ENCODE data around the gene CEP97. TPM values are rescaled to one million over a fixed set of nuclear protein-coding genes. Genes with fewer than 3 reads are reported as not detected.
A peak's percentile ranks its signal among the peaks of the same experiment; 100 is the strongest.

CEP97 gene
- total and polyA plus RNA-seq, 7 donors: 1.6 to 12.5 (median 6.3) TPM

DNA sequence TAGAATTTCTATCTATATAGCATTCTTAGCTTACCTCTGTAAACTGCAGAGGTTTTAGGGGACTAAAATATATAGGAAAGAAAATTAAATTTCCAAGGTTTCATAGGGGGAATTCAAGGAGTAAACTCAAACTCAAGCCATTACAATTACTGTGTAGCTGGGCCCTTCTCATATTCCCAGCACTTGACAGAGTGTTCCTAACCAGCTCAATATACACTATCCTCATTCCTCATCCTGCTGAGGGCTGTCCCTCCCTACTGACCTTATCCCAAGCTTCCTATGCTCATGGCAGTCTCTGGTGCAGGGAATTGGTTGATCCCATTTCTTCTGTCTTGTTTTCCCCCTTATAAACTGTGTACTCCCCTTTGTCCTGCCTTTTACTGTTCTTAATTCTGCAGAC lies 88.5 kb downstream of the CEP97 start:
- Histone ChIP-seq H3K27me3 (ENCODE audit: insufficient read depth in 3 of 3, low read length in 2 of 3) (no peaks in the 10 kb centered on the region), H3K27ac (no peak overlapping the region), H3K4me1 (peaks cover 16% of the 10 kb centered on the region), H3K4me3 (no peak overlapping the region), H3K36me3 (ENCODE audit: insufficient read depth in 1 of 2, low read depth in 1 of 2) (peaks cover 3 to 16% of the 10 kb centered on the region in 2 donors), H3K9me3 (peaks cover 3% of the 10 kb centered on the region)
- intact Hi-C loops (cut with DNase I): loop anchor here in 1 of 2 donors (5.0 to 10.0 kb wide), 2 partner anchors 172 to 414 kb away; no protein-coding TSS in a partner anchor
- ATAC-seq (no peak), DNase-seq (no peak)
- TF ChIP-seq, protein P1, sequence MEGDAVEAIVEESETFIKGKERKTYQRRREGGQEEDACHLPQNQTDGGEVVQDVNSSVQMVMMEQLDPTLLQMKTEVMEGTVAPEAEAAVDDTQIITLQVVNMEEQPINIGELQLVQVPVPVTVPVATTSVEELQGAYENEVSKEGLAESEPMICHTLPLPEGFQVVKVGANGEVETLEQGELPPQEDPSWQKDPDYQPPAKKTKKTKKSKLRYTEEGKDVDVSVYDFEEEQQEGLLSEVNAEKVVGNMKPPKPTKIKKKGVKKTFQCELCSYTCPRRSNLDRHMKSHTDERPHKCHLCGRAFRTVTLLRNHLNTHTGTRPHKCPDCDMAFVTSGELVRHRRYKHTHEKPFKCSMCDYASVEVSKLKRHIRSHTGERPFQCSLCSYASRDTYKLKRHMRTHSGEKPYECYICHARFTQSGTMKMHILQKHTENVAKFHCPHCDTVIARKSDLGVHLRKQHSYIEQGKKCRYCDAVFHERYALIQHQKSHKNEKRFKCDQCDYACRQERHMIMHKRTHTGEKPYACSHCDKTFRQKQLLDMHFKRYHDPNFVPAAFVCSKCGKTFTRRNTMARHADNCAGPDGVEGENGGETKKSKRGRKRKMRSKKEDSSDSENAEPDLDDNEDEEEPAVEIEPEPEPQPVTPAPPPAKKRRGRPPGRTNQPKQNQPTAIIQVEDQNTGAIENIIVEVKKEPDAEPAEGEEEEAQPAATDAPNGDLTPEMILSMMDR (IDR thresholded peaks at IDR 0.05): no peak

DNA sequence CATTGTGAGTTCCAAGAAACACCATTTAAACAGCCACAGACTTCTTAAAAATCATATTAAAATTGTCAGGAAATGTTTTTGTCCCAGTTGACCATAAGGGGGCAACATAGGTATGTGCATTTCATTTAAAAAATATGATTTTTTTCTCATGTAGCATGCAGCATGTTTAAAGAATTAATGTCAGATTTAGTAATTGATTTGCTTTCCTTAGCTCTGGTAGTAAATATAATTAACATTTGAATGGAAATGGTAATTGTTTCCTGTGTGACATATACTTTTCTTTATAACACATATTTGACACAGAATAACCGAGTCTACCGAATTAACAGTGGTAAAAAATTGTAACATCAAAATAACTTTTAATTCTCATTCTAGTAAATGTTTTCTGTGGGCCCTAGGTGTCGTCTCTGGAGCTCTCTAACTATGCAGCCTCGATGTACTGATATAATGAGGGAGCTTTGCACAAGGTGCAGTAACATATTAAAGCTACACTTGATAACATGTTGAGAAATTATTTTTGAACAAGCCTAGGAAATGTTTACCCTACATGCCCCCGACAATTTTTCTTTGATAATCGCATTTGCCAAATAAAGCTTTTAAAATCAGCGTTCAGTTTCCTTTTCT lies 89.5 kb downstream of the CEP97 start:
- Histone ChIP-seq H3K27ac (no peak overlapping the region), H3K36me3 (ENCODE audit: insufficient read depth in 1 of 2, low read depth in 1 of 2) (peaks cover 3 to 21% of the 10 kb centered on the region in 2 donors), H3K9me3 (peaks cover 3% of the 10 kb centered on the region), H3K4me1 (peaks cover 16% of the 10 kb centered on the region), H3K4me3 (no peak overlapping the region), H3K27me3 (ENCODE audit: insufficient read depth in 3 of 3, low read length in 2 of 3) (no peaks in the 10 kb centered on the region)
- intact Hi-C loops (cut with DNase I): loop anchor here in 1 of 2 donors (5.0 to 10.0 kb wide), 2 partner anchors 171 to 413 kb away; no protein-coding TSS in a partner anchor
- DNase-seq: no peak
- ATAC-seq: no peak
- TF ChIP-seq, protein P1 (IDR thresholded peaks at IDR 0.05): peak; percentile 50
- 47 to 71% (median 51%) methylated on average over 7 of the region's 7 CpGs for WGBS, 3 donors

DNA sequence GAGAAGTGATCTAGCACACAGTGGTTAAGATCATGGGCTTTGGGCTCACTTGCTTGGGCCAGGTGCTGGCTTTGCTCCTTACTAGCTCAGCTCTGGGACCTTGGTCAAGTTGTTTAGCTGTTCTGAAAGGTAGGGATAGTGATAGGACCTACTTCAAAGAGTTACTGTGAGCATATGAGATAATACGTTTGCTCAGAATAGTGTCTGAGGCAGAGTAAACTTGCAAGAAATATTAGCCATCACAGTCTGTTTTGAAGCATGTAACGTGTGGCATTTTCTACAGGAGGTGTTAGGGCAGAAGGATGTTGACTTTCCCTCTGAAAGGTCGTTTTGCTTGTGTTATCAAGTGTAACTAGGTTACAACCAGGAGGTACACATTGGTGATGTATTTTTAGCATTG lies 90.4 kb downstream of the CEP97 start:
- intact Hi-C loops (cut with DNase I): loop anchor here in 1 of 2 donors (5.0 to 10.0 kb wide), 2 partner anchors 170 to 412 kb away; no protein-coding TSS in a partner anchor
- H3K9me3 ChIP-seq: peaks cover 3% of the 10 kb centered on the region
- no peak overlapping the region for H3K4me3 ChIP-seq
- H3K27ac ChIP-seq: no peak overlapping the region
- DNase-seq (no peak), ATAC-seq (peak in 1 of 4 donors; percentile 29)
- no peaks in the 10 kb centered on the region for H3K27me3 ChIP-seq (ENCODE audit: insufficient read depth in 3 of 3, low read length in 2 of 3)
- peaks cover 3 to 30% of the 10 kb centered on the region in 2 donors for H3K36me3 ChIP-seq (ENCODE audit: insufficient read depth in 1 of 2, low read depth in 1 of 2)
- WGBS, 3 donors: 37 to 57% (median 55%) methylated on average over 3 of the region's 3 CpGs
- TF ChIP-seq, protein P1 (IDR thresholded peaks at IDR 0.05): no peak
- H3K4me1 ChIP-seq: peaks cover 15% of the 10 kb centered on the region

DNA sequence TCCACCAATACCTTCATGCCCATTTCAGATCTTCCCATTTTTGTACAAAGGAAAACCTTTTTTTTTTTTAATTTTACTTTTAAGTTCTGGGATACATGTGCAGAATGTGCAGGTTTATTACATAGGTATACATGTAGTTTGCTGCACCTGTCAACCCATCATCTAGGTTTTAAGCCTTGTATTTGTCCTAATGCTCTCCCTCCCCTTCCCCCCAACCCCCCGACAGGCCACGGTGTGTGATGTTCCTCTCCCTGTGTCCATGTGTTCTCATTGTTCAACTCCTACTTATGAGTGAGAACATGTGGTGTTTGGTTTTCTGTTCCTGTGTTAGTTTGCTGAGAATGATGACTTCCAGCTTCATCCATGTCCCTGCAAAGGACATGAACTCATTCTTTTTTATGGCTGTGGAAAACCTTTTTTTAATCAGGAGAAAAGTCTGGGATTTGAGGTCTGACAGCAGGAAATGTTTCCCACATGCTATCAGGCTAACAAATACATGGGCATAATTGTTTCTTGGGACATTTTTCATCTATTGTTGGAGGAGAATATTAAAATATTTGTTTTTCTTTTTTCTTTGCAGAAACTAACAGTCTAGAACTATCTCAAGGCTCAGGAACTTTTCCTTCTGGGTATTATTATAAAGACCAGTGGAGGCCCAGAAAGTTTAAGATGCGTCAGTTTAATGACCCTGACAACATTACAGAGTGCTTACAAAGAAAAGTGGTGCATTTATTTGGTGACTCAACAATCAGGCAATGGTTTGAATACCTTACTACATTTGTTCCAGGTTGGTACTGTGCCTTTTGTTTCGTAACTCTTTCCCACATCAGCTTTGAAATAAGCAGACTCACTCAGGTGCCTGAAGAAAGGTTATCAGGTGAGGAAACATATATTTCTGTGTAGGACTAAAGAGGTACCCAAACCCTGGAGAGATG lies 92.1 kb downstream of the CEP97 start:
- intact Hi-C loops (cut with DNase I): loop anchor here in 1 of 2 donors (10.0 kb wide), 1 partner anchor 168 kb away; no protein-coding TSS in a partner anchor
- ATAC-seq (no peak), DNase-seq (no peak)
- Histone ChIP-seq H3K27ac (no peak overlapping the region), H3K4me1 (peaks cover 14% of the 10 kb centered on the region), H3K27me3 (ENCODE audit: insufficient read depth in 3 of 3, low read length in 2 of 3) (no peaks in the 10 kb centered on the region), H3K4me3 (no peak overlapping the region), H3K9me3 (no peaks in the 10 kb centered on the region), H3K36me3 (ENCODE audit: insufficient read depth in 1 of 2, low read depth in 1 of 2) (peaks cover 3 to 40% of the 10 kb centered on the region in 2 donors)
- 77 to 80% (median 79%) methylated on average over 4 of the region's 4 CpGs for WGBS, 3 donors
- TF ChIP-seq, protein P1 (IDR thresholded peaks at IDR 0.05): no peak
